HG03097 (cell line): ENCODE data around the gene SFRP5.

Source experiments
- ATAC-seq: cut with Tn5 transposase; IDR thresholded peaks from one replicate; pipeline ENCODE4 v1.9.1; 2021; ENCODE audit not compliant: unreplicated experiment, low FRiP score

SFRP5 gene

GRCh38 chr10:97766996-97767924, 4.5 kb downstream of the SFRP5 start:
- no peak for ATAC-seq

GRCh38 chr10:97766106-97766810, 5.5 kb downstream of the SFRP5 start:
- no peak for ATAC-seq

- ATAC-seq: no peak
Observed at GRCh38 chr10:97765201-97765600, 6.6 kb downstream of the SFRP5 start.

GRCh38 chr10:97764519-97764931, 7.3 kb downstream of the SFRP5 start:
- ATAC-seq: no peak

- no peak for ATAC-seq
Observed at GRCh38 chr10:97763947-97764346, 7.9 kb downstream of the SFRP5 start.

- no peak for ATAC-seq
Observed at GRCh38 chr10:97763411-97763810, 8.4 kb downstream of the SFRP5 start.

GRCh38 chr10:97762816-97763215, 9.0 kb downstream of the SFRP5 start:
- no peak for ATAC-seq

- ATAC-seq: no peak
Observed at GRCh38 chr10:97762056-97762455, 9.7 kb downstream of the SFRP5 start.

- ATAC-seq: no peak
Observed at GRCh38 chr10:97761331-97761865, 10.4 kb downstream of the SFRP5 start.

- ATAC-seq: no peak
Observed at GRCh38 chr10:97760461-97761257, 11.1 kb downstream of the SFRP5 start.

- no peak for ATAC-seq
Observed at GRCh38 chr10:97759946-97760345, 11.9 kb downstream of the SFRP5 start.

GRCh38 chr10:97759158-97759887, 12.5 kb downstream of the SFRP5 start:
- ATAC-seq: no peak

GRCh38 chr10:97757471-97757870, 14.3 kb downstream of the SFRP5 start:
- no peak for ATAC-seq

GRCh38 chr10:97755718-97756117, 16.1 kb downstream of the SFRP5 start:
- no peak for ATAC-seq

- no peak for ATAC-seq
Observed at GRCh38 chr10:97754726-97755125, 17.1 kb downstream of the SFRP5 start.

GRCh38 chr10:97752956-97753355, 18.8 kb downstream of the SFRP5 start:
- no peak for ATAC-seq

GRCh38 chr10:97748116-97748515, 23.7 kb downstream of the SFRP5 start:
- no peak for ATAC-seq

GRCh38 chr10:97747573-97747972, 24.2 kb downstream of the SFRP5 start:
- no peak for ATAC-seq

- no peak for ATAC-seq
Observed at GRCh38 chr10:97744405-97745035, 27.3 kb downstream of the SFRP5 start.
